Measurements from ENCODE around the gene LRRIQ4.

- TF ChIP-seq CTCF (IDR thresholded peaks at IDR 0.05; ENCODE audit: low read depth, low read length) (no peak), MYC (IDR thresholded peaks at IDR 0.05; ENCODE audit: low read depth, low read length) (no peak), POLR2A (IDR thresholded peaks at IDR 0.05; ENCODE audit: extremely low read depth, insufficient read length) (no peak), MAX (IDR thresholded peaks at IDR 0.05; ENCODE audit: low read depth, low read length) (no peak)
Observed at GRCh38 chr3:169790687-169791429, 21.8 kb upstream of the LRRIQ4 start.
